ENCODE results near the gene TTPAL. TPM values are rescaled to one million over a fixed set of nuclear protein-coding genes. Genes with fewer than 3 reads are reported as not detected.

Gene TTPAL
- total and polyA plus RNA-seq, 4 donors: 11.6 to 39.7 (median 17.6) TPM

DNA sequence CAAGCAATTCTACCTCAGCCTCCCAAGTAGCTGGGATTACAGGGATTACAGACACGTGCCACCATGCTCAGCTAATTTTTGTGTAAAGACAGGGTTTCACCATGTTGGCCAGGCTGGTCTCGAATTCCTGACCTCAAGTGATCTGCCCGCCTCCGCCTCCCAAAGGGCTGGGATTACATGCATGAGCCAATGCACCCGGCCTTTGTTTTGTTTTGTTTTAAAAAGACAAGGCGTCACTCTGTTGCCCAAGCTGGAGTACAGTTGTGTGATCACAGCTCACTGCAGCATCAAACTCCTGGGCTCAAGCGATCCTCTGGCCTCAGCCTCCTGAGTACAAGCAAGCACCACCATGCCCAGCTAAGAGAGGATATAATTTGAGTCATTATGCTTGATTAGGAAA, 40.8 kb downstream of the TTPAL start:
- Histone ChIP-seq H3K9ac (ENCODE audit: low read depth in 1 of 2, low read length in 2 of 2) (no peak overlapping the region), H3K27me3 (ENCODE audit: control insufficient read depth in 4 of 4, insufficient read depth in 4 of 4, low read length in 3 of 4) (no peaks in the 10 kb centered on the region), H3K4me3 (ENCODE audit: low read depth in 1 of 3, low read length in 3 of 3) (no peak overlapping the region), H3K27ac (ENCODE audit: low read depth in 1 of 2, low read length in 2 of 2) (no peak overlapping the region), H3K9me3 (ENCODE audit: control insufficient read depth in 4 of 4, low read length in 3 of 4) (no peaks in the 10 kb centered on the region), H3K36me3 (ENCODE audit: control insufficient read depth in 4 of 4, insufficient read depth in 3 of 4, low read depth in 1 of 4, low read length in 3 of 4) (peaks cover 7 to 16% (median 10%) of the 10 kb centered on the region in 4 donors), H3K4me1 (ENCODE audit: control insufficient read depth in 4 of 4, insufficient read depth in 4 of 4, low read length in 3 of 4) (peaks cover 10 to 28% (median 25%) of the 10 kb centered on the region in 4 donors)
- 56% methylated on average over 7 of the region's 7 CpGs for WGBS
- no peak for DNase-seq (ENCODE audit: low spot score)
- TF ChIP-seq EGR1 (IDR thresholded peaks at IDR 0.05; ENCODE audit: low read depth in 2 of 2): no peak
- peak; percentile 13 to 14 for TF ChIP-seq RXRA (IDR thresholded peaks at IDR 0.05)

DNA sequence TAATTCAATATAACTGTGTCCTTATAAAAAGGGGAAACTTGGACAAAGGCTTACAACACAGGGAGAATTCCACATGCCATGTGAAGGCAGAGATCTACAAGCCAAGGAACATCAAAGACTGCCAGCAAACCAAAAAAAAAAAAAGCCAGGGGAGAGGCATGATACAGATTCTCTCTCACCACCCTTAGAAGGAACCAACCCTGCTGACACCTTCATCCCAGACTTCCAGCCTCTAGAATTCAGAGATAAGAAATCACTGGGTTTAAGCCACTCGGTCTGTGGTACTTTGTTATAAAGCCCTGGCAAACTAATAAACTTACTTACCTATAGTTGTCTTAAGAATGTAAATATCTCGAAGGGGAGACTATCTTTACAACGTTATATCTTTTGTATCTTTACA, 41.8 kb downstream of the TTPAL start:
- Histone ChIP-seq H3K9me3 (ENCODE audit: control insufficient read depth in 4 of 4, low read length in 3 of 4) (no peaks in the 10 kb centered on the region), H3K4me3 (ENCODE audit: low read depth in 1 of 3, low read length in 3 of 3) (no peak overlapping the region), H3K27me3 (ENCODE audit: control insufficient read depth in 4 of 4, insufficient read depth in 4 of 4, low read length in 3 of 4) (no peaks in the 10 kb centered on the region), H3K27ac (ENCODE audit: low read depth in 1 of 2, low read length in 2 of 2) (no peak overlapping the region), H3K4me1 (ENCODE audit: control insufficient read depth in 4 of 4, insufficient read depth in 4 of 4, low read length in 3 of 4) (peaks cover 10 to 32% (median 25%) of the 10 kb centered on the region in 4 donors), H3K9ac (ENCODE audit: low read depth in 1 of 2, low read length in 2 of 2) (no peak overlapping the region), H3K36me3 (ENCODE audit: control insufficient read depth in 4 of 4, insufficient read depth in 3 of 4, low read depth in 1 of 4, low read length in 3 of 4) (peaks cover 3 to 10% (median 8%) of the 10 kb centered on the region in 4 donors)
- WGBS: 83% methylated on average over 3 of the region's 3 CpGs
- TF ChIP-seq FOXA2 (IDR thresholded peaks at IDR 0.05): no peak
- TF ChIP-seq EGR1 (IDR thresholded peaks at IDR 0.05; ENCODE audit: low read depth in 2 of 2): no peak
- TF ChIP-seq, protein P1, sequence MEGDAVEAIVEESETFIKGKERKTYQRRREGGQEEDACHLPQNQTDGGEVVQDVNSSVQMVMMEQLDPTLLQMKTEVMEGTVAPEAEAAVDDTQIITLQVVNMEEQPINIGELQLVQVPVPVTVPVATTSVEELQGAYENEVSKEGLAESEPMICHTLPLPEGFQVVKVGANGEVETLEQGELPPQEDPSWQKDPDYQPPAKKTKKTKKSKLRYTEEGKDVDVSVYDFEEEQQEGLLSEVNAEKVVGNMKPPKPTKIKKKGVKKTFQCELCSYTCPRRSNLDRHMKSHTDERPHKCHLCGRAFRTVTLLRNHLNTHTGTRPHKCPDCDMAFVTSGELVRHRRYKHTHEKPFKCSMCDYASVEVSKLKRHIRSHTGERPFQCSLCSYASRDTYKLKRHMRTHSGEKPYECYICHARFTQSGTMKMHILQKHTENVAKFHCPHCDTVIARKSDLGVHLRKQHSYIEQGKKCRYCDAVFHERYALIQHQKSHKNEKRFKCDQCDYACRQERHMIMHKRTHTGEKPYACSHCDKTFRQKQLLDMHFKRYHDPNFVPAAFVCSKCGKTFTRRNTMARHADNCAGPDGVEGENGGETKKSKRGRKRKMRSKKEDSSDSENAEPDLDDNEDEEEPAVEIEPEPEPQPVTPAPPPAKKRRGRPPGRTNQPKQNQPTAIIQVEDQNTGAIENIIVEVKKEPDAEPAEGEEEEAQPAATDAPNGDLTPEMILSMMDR (IDR thresholded peaks at IDR 0.05; ENCODE audit: low read depth, low read length, missing input control): no peak
- TF ChIP-seq, protein P2, sequence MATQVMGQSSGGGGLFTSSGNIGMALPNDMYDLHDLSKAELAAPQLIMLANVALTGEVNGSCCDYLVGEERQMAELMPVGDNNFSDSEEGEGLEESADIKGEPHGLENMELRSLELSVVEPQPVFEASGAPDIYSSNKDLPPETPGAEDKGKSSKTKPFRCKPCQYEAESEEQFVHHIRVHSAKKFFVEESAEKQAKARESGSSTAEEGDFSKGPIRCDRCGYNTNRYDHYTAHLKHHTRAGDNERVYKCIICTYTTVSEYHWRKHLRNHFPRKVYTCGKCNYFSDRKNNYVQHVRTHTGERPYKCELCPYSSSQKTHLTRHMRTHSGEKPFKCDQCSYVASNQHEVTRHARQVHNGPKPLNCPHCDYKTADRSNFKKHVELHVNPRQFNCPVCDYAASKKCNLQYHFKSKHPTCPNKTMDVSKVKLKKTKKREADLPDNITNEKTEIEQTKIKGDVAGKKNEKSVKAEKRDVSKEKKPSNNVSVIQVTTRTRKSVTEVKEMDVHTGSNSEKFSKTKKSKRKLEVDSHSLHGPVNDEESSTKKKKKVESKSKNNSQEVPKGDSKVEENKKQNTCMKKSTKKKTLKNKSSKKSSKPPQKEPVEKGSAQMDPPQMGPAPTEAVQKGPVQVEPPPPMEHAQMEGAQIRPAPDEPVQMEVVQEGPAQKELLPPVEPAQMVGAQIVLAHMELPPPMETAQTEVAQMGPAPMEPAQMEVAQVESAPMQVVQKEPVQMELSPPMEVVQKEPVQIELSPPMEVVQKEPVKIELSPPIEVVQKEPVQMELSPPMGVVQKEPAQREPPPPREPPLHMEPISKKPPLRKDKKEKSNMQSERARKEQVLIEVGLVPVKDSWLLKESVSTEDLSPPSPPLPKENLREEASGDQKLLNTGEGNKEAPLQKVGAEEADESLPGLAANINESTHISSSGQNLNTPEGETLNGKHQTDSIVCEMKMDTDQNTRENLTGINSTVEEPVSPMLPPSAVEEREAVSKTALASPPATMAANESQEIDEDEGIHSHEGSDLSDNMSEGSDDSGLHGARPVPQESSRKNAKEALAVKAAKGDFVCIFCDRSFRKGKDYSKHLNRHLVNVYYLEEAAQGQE (IDR thresholded peaks at IDR 0.05): no peak
- TF ChIP-seq TAF1 (conservative IDR thresholded peaks at IDR 0.05): no peak
- TF ChIP-seq FOXA1 (IDR thresholded peaks at IDR 0.05): no peak
- no peak for TF ChIP-seq HNF4A (conservative IDR thresholded peaks at IDR 0.05)
- no peak for TF ChIP-seq RXRA (IDR thresholded peaks at IDR 0.05)
- no peak for TF ChIP-seq HNF4G (IDR thresholded peaks at IDR 0.05)
- TF ChIP-seq SP1 (IDR thresholded peaks at IDR 0.05): no peak
- no peak for TF ChIP-seq RAD21 (IDR thresholded peaks at IDR 0.05)
- TF ChIP-seq NR2F2 (IDR thresholded peaks at IDR 0.05): no peak
- TF ChIP-seq YY1 (IDR thresholded peaks at IDR 0.05): no peak
- TF ChIP-seq, protein P3, sequence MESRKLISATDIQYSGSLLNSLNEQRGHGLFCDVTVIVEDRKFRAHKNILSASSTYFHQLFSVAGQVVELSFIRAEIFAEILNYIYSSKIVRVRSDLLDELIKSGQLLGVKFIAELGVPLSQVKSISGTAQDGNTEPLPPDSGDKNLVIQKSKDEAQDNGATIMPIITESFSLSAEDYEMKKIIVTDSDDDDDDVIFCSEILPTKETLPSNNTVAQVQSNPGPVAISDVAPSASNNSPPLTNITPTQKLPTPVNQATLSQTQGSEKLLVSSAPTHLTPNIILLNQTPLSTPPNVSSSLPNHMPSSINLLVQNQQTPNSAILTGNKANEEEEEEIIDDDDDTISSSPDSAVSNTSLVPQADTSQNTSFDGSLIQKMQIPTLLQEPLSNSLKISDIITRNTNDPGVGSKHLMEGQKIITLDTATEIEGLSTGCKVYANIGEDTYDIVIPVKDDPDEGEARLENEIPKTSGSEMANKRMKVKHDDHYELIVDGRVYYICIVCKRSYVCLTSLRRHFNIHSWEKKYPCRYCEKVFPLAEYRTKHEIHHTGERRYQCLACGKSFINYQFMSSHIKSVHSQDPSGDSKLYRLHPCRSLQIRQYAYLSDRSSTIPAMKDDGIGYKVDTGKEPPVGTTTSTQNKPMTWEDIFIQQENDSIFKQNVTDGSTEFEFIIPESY (IDR thresholded peaks at IDR 0.05): no peak
- TF ChIP-seq, protein P4, sequence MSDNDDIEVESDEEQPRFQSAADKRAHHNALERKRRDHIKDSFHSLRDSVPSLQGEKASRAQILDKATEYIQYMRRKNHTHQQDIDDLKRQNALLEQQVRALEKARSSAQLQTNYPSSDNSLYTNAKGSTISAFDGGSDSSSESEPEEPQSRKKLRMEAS (IDR thresholded peaks at IDR 0.05): no peak
- TF ChIP-seq GABPA (IDR thresholded peaks at IDR 0.05 in 1 of 2, conservative IDR thresholded peaks at IDR 0.05 in 1 of 2): no peak
- TF ChIP-seq JUND (IDR thresholded peaks at IDR 0.05): no peak
- TF ChIP-seq, protein P5, sequence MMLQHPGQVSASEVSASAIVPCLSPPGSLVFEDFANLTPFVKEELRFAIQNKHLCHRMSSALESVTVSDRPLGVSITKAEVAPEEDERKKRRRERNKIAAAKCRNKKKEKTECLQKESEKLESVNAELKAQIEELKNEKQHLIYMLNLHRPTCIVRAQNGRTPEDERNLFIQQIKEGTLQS (IDR thresholded peaks at IDR 0.05): no peak
- DNase-seq (ENCODE audit: low spot score): no peak
